GM12891 (cell line): ENCODE results near the gene DCDC1.

ENCODE experiments used
- DNase-seq: peaks from one replicate; pipeline ENCODE4 v3.0.0; 2011; ENCODE audit warnings: low spot score; ENCODE audit not compliant: insufficient read length
- FAIRE-seq: peaks from 2 replicates; lab custom pipeline; 2011; peaks lifted over from hg19 to GRCh38; lab: Jason Lieb, UNC
- PAX5 ChIP-seq: IDR thresholded peaks from 2 replicates; pipeline ENCODE4 v1.6.1; 2011; ENCODE audit warnings: low read length, moderate library complexity, mild to moderate bottlenecking; ENCODE audit not compliant: insufficient read depth, severe bottlenecking
- POLR2A ChIP-seq: IDR thresholded peaks from 2 replicates; pipeline ENCODE4 v1.6.1; 2011; ENCODE audit warnings: low read depth, low read length, control low read depth
- POLR2AphosphoS5 ChIP-seq: IDR thresholded peaks from 2 replicates; pipeline ENCODE4 v1.6.1; 2011; ENCODE audit warnings: low read depth, low read length, control low read depth
- POU2F2 ChIP-seq: IDR thresholded peaks from 2 replicates; pipeline ENCODE4 v1.6.1; 2011; ENCODE audit warnings: low read depth, mild to moderate bottlenecking, control low read depth, low read length, moderate library complexity
- SPI1 ChIP-seq: IDR thresholded peaks from 2 replicates; pipeline ENCODE4 v1.6.1; 2011; ENCODE audit warnings: low read depth, low read length, control low read depth
- TAF1 ChIP-seq: IDR thresholded peaks from 2 replicates; pipeline ENCODE4 v1.6.1; 2011; ENCODE audit warnings: low read depth, low read length, control low read depth

Gene DCDC1

GRCh38 chr11:31247321-31247720 is 122.2 kb downstream of the DCDC1 start:
- no peak for FAIRE-seq

GRCh38 chr11:31246451-31247165 is 122.9 kb downstream of the DCDC1 start:
- no peak for FAIRE-seq
- no peak for TF ChIP-seq SPI1
- TF ChIP-seq POU2F2 = no peak
- TF ChIP-seq PAX5 = no peak
- TF ChIP-seq POLR2A = no peak
- no peak for TF ChIP-seq TAF1
- no peak for TF ChIP-seq POLR2AphosphoS5
- no peak for DNase-seq

More at GRCh38 chr11:31247321-31247720, 122.2 kb downstream of the DCDC1 start:
- TF ChIP-seq POLR2A (no peak), POU2F2 (no peak), POLR2AphosphoS5 (no peak), TAF1 (no peak), SPI1 (no peak), PAX5 (no peak)
- DNase-seq = no peak

GRCh38 chr11:31243706-31244105 is 125.8 kb downstream of the DCDC1 start:
- FAIRE-seq = no peak
- DNase-seq = no peak
- no peak for TF ChIP-seq POU2F2
- no peak for TF ChIP-seq POLR2A
- TF ChIP-seq PAX5 = no peak
- no peak for TF ChIP-seq TAF1

- DNase-seq (no peak), FAIRE-seq (peak; percentile 60)
- no peak for TF ChIP-seq TAF1
- TF ChIP-seq POLR2AphosphoS5 = no peak
- no peak for TF ChIP-seq POU2F2
- no peak for TF ChIP-seq PAX5
- no peak for TF ChIP-seq SPI1
- no peak for TF ChIP-seq POLR2A
Observed at GRCh38 chr11:31240340-31240904, 129.1 kb downstream of the DCDC1 start.

- TF ChIP-seq TAF1 = no peak
- TF ChIP-seq POU2F2 = no peak
- no peak for TF ChIP-seq POLR2AphosphoS5
- FAIRE-seq (no peak), DNase-seq (no peak)
Observed at GRCh38 chr11:31237819-31238760, 131.4 kb downstream of the DCDC1 start.

- peak; percentile 52 for FAIRE-seq
Observed at GRCh38 chr11:31236143-31236542, 133.4 kb downstream of the DCDC1 start.

GRCh38 chr11:31233425-31233824 is 136.1 kb downstream of the DCDC1 start:
- TF ChIP-seq PAX5 = no peak
- TF ChIP-seq TAF1 = no peak
- no peak for TF ChIP-seq POLR2A
- no peak for TF ChIP-seq SPI1
- no peak for TF ChIP-seq POLR2AphosphoS5
- TF ChIP-seq POU2F2 = no peak
- FAIRE-seq (peak; percentile 43), DNase-seq (no peak)

More at GRCh38 chr11:31236143-31236542, 133.4 kb downstream of the DCDC1 start:
- DNase-seq = no peak
- TF ChIP-seq POLR2A = no peak
- no peak for TF ChIP-seq SPI1
- no peak for TF ChIP-seq POU2F2
- TF ChIP-seq PAX5 = no peak
- no peak for TF ChIP-seq TAF1
- TF ChIP-seq POLR2AphosphoS5 = no peak

- TF ChIP-seq POU2F2 (no peak), POLR2AphosphoS5 (no peak), SPI1 (no peak), POLR2A (no peak), TAF1 (no peak), PAX5 (no peak)
- FAIRE-seq = no peak
- DNase-seq = no peak
Observed at GRCh38 chr11:31231601-31232000, 137.9 kb downstream of the DCDC1 start.

GRCh38 chr11:31218847-31219246 is 150.7 kb downstream of the DCDC1 start:
- no peak for FAIRE-seq
- TF ChIP-seq TAF1 = no peak
- no peak for TF ChIP-seq PAX5
- no peak for DNase-seq

GRCh38 chr11:31214372-31214771 is 155.2 kb downstream of the DCDC1 start:
- FAIRE-seq = no peak
- no peak for TF ChIP-seq PAX5
- no peak for TF ChIP-seq POLR2AphosphoS5
- no peak for TF ChIP-seq TAF1
- TF ChIP-seq SPI1 = no peak
- TF ChIP-seq POLR2A = no peak
- no peak for TF ChIP-seq POU2F2
- DNase-seq = no peak
